Activated T-cell treated with anti-CD3 and anti-CD28 coated beads, Interleukin-2, amount 50 U/mL, for 1 hour (primary cell): ENCODE results near the gene FSCN2.
A peak's percentile ranks its signal among the peaks of the same experiment; 100 is the strongest.

Experiments used
- DNase-seq: peaks from one replicate; pipeline ENCODE4 v3.0.0-alpha.2; 2020

Gene FSCN2

GRCh38 chr17:81514489-81514738 is 13.8 kb upstream of the FSCN2 start:
- no peak for DNase-seq

GRCh38 chr17:81514739-81515529 is 13.2 kb upstream of the FSCN2 start:
- DNase-seq = peak; percentile 79

GRCh38 chr17:81515530-81516041 is 12.6 kb upstream of the FSCN2 start:
- peak; percentile 38 for DNase-seq

- DNase-seq = peak; percentile 33
Measured at GRCh38 chr17:81516439-81516838, 11.7 kb upstream of the FSCN2 start.

- DNase-seq = no peak
Measured at GRCh38 chr17:81517009-81517338, 11.2 kb upstream of the FSCN2 start.

- no peak for DNase-seq
Measured at GRCh38 chr17:81517339-81518112, 10.7 kb upstream of the FSCN2 start.

GRCh38 chr17:81518113-81518784 is 9.9 kb upstream of the FSCN2 start:
- DNase-seq = no peak

- DNase-seq = peak; percentile 55
Measured at GRCh38 chr17:81518785-81519283, 9.3 kb upstream of the FSCN2 start.

- DNase-seq = peak; percentile 87
Measured at GRCh38 chr17:81519284-81520020, 8.7 kb upstream of the FSCN2 start.

- no peak for DNase-seq
Measured at GRCh38 chr17:81520021-81520901, 7.9 kb upstream of the FSCN2 start.

GRCh38 chr17:81522491-81523401 is 5.4 kb upstream of the FSCN2 start:
- no peak for DNase-seq

- no peak for DNase-seq
Measured at GRCh38 chr17:81523402-81524038, 4.7 kb upstream of the FSCN2 start.

- DNase-seq = no peak
Measured at GRCh38 chr17:81524039-81524864, 3.9 kb upstream of the FSCN2 start.

GRCh38 chr17:81524865-81525159 is 3.4 kb upstream of the FSCN2 start:
- no peak for DNase-seq

GRCh38 chr17:81526662-81527571 is 1.3 kb upstream of the FSCN2 start:
- no peak for DNase-seq

- no peak for DNase-seq
Measured at GRCh38 chr17:81528384-81528650, 140 bp downstream of the FSCN2 start.

- DNase-seq = no peak
Measured at GRCh38 chr17:81528651-81529436, 667 bp downstream of the FSCN2 start.

- DNase-seq = no peak
Measured at GRCh38 chr17:81529437-81529803, 1.2 kb downstream of the FSCN2 start.
